MCF 10A (cell line): ENCODE data around the gene OPTC. TPM values are rescaled to one million over a fixed set of nuclear protein-coding genes. Genes with fewer than 3 reads are reported as not detected.

Experiments
- BruUV-seq: library from RNA; stranded (reverse); fragments of 400-500 nt; replicated peaks from 2 replicates; lab custom pipeline; 2021; lab: Mats Ljungman, UMichigan
- CTCF ChIA-PET: fragments of 300-600 bp; sonication (Branson Sonifier 250); formaldehyde crosslinking; extraction: SDS; loops from one replicate; lab custom pipeline; 2021; ENCODE audit warnings: antibody characterized with exemption, inconsistent platforms; lab: Yijun Ruan, JAX
- POLR2A ChIA-PET: fragments of 300-600, 350-650 bp; sonication (Branson Sonifier 250); formaldehyde crosslinking; extraction: SDS; loops from one replicate; lab custom pipeline; 2020; ENCODE audit warnings: antibody characterized with exemption, inconsistent platforms; lab: Yijun Ruan, JAX
- DNase-seq: peaks from one replicate; pipeline ENCODE4 v3.0.0-alpha.2; 2018; ENCODE audit not compliant: unreplicated experiment
- H3K27ac Mint-ChIP-seq: one replicate; pipeline ENCODE4 v1.8.0; 2022; ENCODE audit warnings: mild to moderate bottlenecking, low read depth, mixed read lengths; ENCODE audit not compliant: unreplicated experiment
- H3K27me3 Mint-ChIP-seq: one replicate; pipeline ENCODE4 v1.8.0; 2022; ENCODE audit warnings: mixed read lengths; ENCODE audit not compliant: insufficient read depth, unreplicated experiment
- H3K36me3 Mint-ChIP-seq: one replicate; pipeline ENCODE4 v1.8.0; 2022; ENCODE audit warnings: mild to moderate bottlenecking, moderate library complexity, mixed read lengths; ENCODE audit not compliant: insufficient read depth, unreplicated experiment
- H3K4me1 Mint-ChIP-seq: one replicate; pipeline ENCODE4 v1.8.0; 2022; ENCODE audit warnings: mixed read lengths; ENCODE audit not compliant: insufficient read depth, unreplicated experiment
- H3K4me3 Mint-ChIP-seq: one replicate; pipeline ENCODE4 v1.8.0; 2022; ENCODE audit warnings: mild to moderate bottlenecking, moderate library complexity, mixed read lengths; ENCODE audit not compliant: unreplicated experiment
- H3K9me3 Mint-ChIP-seq: one replicate; pipeline ENCODE4 v1.8.0; 2022; ENCODE audit warnings: mixed read lengths; ENCODE audit not compliant: unreplicated experiment
- intact Hi-C: fragments of 100-400 bp; cut with micrococcal nuclease; formaldehyde crosslinking; loops from 2 replicates; pipeline ENCODE4 v1.14.1; 2022
- total RNA-seq: library from RNA; stranded (reverse); gene quantifications from 2 replicates; pipeline ENCODE4 v1.2.3, GENCODE V29; 2022
- TF ChIP-seq, protein P1 (sequence below): fragments of 200-600 bp; IDR thresholded peaks from one replicate; pipeline ENCODE4 v1.8.0; 2022; ENCODE audit warnings: antibody characterized with exemption, mild to moderate bottlenecking; ENCODE audit not compliant: unreplicated experiment

The OPTC gene
- total RNA-seq, 1 experiment from 2014 or later = not detected

DNA sequence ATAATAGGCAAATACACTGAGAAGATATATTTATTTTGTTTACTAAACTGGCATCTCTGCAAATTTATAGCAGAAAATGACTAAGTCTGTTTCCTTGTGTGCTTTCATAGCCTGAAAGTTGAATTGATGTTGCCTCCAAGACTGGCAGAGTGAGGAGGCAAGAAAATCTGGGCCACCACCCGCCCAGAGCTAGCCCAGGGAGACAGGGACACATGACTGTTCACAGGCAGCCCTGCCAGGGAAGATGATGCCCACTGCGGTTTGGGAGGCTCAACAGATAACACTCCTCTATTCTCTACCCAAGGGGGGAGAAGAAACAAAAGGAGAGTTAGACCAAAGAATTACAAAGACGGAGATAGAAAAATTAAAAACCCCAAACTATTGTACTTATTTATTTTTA is 37.1 kb downstream of the OPTC start:
- H3K36me3 Mint-ChIP-seq = no peaks in the 10 kb centered on the region
- no TSS peak for BruUV-seq
- POLR2A ChIA-PET = interaction anchor here (1.4 to 1.6 kb wide), 2 partner anchors 11 to 27 kb away, joined by 5 to 8 read pairs; no protein-coding TSS in a partner anchor
- no peak overlapping the region for H3K27ac Mint-ChIP-seq
- peaks cover 36% of the 10 kb centered on the region for H3K4me1 Mint-ChIP-seq
- H3K4me3 Mint-ChIP-seq = no peak overlapping the region
- TF ChIP-seq, protein P1, sequence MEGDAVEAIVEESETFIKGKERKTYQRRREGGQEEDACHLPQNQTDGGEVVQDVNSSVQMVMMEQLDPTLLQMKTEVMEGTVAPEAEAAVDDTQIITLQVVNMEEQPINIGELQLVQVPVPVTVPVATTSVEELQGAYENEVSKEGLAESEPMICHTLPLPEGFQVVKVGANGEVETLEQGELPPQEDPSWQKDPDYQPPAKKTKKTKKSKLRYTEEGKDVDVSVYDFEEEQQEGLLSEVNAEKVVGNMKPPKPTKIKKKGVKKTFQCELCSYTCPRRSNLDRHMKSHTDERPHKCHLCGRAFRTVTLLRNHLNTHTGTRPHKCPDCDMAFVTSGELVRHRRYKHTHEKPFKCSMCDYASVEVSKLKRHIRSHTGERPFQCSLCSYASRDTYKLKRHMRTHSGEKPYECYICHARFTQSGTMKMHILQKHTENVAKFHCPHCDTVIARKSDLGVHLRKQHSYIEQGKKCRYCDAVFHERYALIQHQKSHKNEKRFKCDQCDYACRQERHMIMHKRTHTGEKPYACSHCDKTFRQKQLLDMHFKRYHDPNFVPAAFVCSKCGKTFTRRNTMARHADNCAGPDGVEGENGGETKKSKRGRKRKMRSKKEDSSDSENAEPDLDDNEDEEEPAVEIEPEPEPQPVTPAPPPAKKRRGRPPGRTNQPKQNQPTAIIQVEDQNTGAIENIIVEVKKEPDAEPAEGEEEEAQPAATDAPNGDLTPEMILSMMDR = no peak
- intact Hi-C loops = no loop called here
- CTCF ChIA-PET = interaction anchor here (0.6 to 1.6 kb wide), 4 partner anchors 63 to 1342 kb away, joined by 3 to 7 read pairs (median 4); no protein-coding TSS in a partner anchor
- no peak for DNase-seq
- no peaks in the 10 kb centered on the region for H3K27me3 Mint-ChIP-seq
- H3K9me3 Mint-ChIP-seq = no peaks in the 10 kb centered on the region

DNA sequence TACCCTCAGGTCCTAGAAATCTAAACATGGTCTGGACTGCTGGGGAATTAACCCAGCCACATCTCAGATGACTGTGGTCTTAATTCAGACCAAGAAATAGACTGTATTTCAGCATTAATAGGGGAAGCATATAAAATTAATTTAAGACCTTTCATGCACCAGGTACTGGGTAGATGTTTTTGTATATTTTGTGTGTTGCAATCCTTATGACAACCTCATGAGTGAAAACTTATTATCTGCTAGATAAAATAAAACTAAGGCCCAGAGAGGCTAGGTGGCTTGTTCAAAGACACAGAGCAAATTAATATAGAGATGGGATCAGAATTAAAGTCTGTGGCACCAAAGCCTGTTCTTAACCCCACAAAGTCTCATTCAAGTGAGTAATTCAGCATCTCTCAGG is 40.1 kb downstream of the OPTC start:
- ChIA-PET POLR2A (interaction anchor here (0.5 to 3.6 kb wide), 11 partner anchors 7 to 263 kb away, joined by 3 to 34 read pairs (median 4); partner anchors contain the start of gene ATP2B4), CTCF (interaction anchor here (0.6 to 1.3 kb wide), 4 partner anchors 19 to 168 kb away, joined by 3 to 5 read pairs (median 4); no protein-coding TSS in a partner anchor)
- Mint-ChIP-seq H3K27ac (peak overlapping the region; percentile 58), H3K36me3 (no peaks in the 10 kb centered on the region), H3K4me1 (peaks cover 37% of the 10 kb centered on the region), H3K4me3 (no peak overlapping the region), H3K27me3 (no peaks in the 10 kb centered on the region), H3K9me3 (no peaks in the 10 kb centered on the region)
- BruUV-seq = no TSS peak
- TF ChIP-seq, protein P1 = no peak
- intact Hi-C loops = loop anchor here (1.0 kb wide), 1 partner anchor 24 kb away; no protein-coding TSS in a partner anchor
- DNase-seq = no peak

DNA sequence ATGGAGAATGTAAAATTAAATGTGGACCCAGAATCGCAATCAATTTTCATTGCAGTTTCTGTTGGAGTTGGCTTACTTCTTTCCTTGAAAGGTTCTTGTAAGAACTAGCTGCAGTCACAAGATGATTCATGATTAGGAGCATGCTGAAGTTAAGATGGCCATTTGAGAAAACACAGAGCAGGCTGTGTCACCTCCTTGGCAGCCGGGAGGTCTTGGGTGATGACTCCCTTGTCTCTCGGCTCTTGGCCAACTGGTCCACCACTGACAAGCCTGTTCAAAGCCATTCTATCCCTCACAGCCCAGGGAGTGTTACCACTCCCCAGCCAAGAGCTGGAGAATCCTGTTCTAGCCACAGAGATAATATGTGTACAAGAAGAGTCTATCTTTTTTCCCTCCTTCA is 40.6 kb downstream of the OPTC start:
- H3K9me3 Mint-ChIP-seq = no peaks in the 10 kb centered on the region
- ChIA-PET CTCF (interaction anchor here (0.5 to 1.3 kb wide), 6 partner anchors 18 to 217 kb away, joined by 3 to 7 read pairs (median 5); no protein-coding TSS in a partner anchor), POLR2A (interaction anchor here (0.5 to 3.6 kb wide), 13 partner anchors 8 to 262 kb away, joined by 3 to 34 read pairs (median 3); partner anchors contain the start of gene ATP2B4)
- DNase-seq = peak; percentile 95
- intact Hi-C loops = loop anchor here (1.0 kb wide), 1 partner anchor 24 kb away; no protein-coding TSS in a partner anchor
- no TSS peak for BruUV-seq
- TF ChIP-seq, protein P1 = no peak
- H3K27ac Mint-ChIP-seq = peak overlapping the region; percentile 58
- no peaks in the 10 kb centered on the region for H3K36me3 Mint-ChIP-seq
- no peaks in the 10 kb centered on the region for H3K27me3 Mint-ChIP-seq
- H3K4me3 Mint-ChIP-seq = peak overlapping the region; percentile 35
- H3K4me1 Mint-ChIP-seq = peaks cover 36% of the 10 kb centered on the region

DNA sequence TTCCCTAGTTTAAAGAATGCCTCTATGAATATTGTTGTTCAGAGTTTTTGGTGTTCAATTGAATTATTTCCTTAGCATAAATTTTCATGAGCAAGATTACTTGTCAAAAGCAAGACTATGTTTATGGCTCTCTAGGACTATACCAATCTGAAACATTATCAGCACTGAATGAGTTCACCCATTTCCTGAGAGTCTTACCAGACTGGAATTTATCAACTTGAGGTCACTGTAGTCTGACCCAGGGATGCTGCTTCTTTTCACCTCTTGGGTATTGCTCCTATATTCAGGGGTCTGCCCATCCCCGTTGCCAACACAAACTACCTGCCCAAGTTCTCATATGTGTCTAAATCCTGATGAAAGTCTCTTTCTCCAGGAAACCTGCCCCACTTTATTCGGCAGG is 42.6 kb downstream of the OPTC start:
- Mint-ChIP-seq H3K27ac (peak overlapping the region; percentile 10), H3K27me3 (no peaks in the 10 kb centered on the region), H3K4me1 (peaks cover 36% of the 10 kb centered on the region), H3K36me3 (no peaks in the 10 kb centered on the region), H3K4me3 (peak overlapping the region; percentile 0), H3K9me3 (no peaks in the 10 kb centered on the region)
- CTCF ChIA-PET = no interaction called here
- intact Hi-C loops = no loop called here
- DNase-seq = no peak
- no TSS peak for BruUV-seq
- POLR2A ChIA-PET = interaction anchor here (0.6 to 3.7 kb wide), 11 partner anchors 10 to 435 kb away, joined by 3 to 34 read pairs (median 7); partner anchors contain the start of gene ATP2B4
- TF ChIP-seq, protein P1 = no peak
